ENCODE results near the gene EVA1B.
A peak's percentile ranks its signal among the peaks of the same experiment; 100 is the strongest.

Gene EVA1B

DNA sequence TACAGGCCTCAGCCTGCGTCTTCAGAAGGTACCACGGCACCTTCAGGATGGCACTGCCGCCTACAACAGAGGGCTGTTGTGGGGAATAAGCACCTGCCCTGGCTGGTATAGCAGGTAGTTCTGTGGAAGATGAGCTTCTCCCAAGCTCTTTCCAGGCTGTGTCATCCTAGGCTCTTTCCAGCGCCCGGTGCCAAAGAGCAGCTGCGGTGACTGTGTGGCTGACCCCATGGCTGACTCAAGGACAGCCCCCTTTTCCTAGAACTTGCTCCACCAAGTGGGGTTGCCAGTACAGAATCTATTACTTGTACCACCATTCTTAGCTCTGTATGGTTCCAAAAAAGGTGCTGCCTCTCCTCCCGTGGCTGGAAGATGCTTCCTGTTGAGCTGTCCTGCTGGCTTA is 21.9 kb upstream of the EVA1B start:
- DNase-seq, result no peak

DNA sequence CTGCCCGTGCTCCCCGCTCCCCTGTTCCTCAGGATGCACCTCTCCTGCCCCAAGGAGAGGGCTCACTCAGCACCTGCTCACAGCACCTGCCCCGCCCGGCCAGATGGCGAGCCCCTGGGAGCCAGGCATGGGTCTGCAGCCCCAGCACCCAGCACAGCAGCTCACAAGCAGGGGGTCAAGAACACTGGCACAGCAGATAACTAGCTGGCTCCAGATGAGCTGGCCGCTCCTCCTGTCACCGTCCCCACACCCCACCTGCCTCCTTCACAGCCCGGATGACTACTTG is 20.9 kb upstream of the EVA1B start:
- DNase-seq, result no peak

DNA sequence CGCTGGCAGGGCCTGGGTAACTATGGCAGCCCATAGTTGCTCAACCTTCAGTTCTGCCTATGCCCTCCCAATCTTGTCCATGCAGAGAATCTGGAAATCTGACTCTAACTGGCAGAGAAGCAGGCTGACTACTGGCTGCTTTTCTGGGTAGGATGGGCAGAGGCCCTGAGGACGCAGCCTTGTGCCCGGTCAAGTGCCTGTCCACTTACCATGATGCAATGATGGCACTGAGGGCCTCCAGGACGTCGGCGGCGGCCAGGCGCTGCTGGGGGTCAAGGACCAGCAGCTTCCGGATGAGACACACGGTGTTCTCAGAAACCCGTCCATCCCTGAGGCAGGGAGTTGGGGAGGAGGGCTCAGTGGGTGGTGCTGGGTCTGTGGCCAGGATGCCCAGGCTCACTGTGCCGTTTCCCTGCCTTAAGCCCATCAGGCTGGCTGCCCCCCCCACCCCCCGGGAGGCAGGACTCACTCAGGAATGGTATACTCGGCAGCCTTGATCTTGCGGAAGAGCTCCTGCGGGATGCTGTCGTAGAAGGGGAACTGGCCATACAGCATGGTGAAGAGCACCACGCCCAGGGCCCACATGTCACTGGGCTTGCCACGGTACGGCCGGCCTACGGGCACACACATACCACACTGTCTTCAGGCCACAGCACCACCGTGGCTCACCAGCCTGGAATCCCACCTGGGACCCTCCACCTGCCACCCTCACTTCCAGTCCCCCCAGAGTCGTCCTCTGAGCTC is 20.4 kb upstream of the EVA1B start:
- no peak for DNase-seq

DNA sequence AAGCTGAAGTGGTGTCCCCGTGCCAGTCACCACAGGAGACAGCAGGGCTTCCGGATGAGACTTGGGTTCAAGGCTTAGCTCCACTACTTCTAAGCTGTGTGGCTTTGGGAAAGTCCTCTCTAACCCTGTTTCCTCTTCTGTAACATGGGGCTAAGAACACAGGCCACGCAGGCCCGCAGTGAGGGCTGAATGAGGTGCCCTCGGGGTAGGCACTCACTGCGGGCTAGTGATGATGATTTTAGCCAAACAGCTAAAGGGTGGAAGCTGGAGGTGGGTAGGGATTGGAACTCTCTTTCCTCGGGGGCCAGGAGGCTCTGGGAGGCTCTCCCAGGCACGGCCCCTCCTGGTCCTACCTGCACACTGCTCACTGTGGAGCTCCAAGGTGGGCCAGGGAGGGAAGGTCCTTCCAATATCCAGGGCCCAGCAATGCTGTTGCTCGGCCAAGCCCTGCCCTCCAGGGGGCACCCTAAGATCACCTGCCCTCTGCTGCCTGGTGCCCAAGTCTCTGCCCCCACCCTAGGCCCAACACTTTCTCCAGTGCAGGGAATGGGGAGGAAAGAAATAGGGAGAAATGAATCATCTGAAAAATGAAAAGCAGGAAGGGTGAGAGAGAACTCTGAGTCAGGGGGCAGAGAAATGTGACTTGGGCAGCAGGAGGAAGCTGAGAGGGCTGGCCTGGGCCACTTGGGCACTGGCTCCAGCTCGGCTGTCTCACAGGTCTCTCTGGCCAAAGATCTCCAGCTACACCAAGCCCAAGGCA is 19.2 kb upstream of the EVA1B start:
- DNase-seq, result peak; percentile 63 to 77 (median 71)

DNA sequence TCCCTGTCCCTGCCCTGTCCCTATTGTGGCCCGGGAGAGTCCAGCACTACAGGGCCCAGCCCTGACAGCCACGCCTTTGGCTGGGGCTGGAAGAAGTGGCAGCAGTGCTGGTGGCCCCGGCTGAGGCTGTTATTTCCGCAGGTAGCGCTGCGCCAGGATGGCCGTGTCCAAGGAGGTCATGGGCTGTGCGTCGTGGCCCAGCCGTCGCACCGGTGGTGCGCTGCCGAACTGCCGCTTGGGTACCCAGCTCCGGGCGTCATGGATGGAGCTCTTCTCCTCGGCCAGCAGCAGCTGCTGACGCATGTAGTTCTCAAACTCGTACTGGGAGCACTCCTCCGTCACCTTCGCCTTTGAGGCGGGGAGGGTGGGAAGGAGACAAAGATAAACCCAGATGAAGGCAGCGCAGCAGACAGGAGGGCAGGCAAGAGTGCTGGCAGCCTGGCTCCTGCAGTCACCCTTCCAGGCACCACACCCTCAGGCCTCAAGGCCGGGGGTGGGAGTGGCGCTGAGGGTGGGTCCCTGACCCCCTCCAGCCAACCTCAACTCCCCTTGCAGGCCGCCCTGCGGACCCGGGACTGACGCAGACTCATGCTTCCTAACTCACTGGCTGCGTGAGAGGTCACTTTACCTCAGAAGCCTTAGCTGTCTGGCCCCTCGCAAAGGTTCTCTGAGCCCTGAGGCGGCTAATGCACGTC is 18.3 kb upstream of the EVA1B start:
- DNase-seq, result no peak

DNA sequence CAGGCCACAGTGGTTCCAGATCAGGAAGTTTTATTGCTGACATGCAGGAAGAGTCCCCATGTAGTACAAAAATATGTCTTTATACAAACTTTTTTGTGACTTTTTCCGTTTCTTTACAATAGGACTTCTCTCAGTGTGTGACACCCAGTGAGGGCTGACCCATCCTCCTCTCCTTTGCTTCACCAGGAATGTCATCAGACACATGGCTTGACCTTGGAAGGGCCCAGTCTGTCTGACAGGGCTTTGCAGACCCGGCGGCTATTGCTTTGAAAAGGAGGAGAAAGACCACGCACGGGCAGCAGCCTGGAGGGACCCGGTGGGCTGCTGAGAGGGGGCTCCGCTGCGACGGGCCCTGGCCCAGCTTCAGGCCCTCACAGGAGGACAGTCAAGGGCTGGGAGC is 16.2 kb upstream of the EVA1B start:
- DNase-seq, result no peak

DNA sequence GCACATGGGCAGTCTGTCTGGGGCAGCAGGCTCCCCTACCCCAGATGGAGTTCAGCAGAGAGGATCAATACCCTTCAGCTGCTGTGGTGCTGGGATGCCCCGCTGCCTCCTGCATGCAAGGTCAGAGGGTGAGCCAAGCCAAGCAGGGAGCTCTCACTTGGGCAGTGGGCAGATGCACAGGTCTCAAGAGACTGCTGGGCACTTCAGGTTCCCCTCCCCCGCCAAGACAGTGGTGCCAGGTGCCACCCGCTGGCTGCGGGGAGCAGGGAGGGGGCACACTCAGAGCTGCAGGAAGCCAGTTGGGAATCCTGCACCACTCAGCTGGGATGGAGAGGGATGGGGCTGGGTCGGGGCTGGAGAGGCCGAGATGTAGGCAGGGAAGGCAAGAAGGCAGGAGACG is 15.8 kb upstream of the EVA1B start:
- DNase-seq, result no peak

DNA sequence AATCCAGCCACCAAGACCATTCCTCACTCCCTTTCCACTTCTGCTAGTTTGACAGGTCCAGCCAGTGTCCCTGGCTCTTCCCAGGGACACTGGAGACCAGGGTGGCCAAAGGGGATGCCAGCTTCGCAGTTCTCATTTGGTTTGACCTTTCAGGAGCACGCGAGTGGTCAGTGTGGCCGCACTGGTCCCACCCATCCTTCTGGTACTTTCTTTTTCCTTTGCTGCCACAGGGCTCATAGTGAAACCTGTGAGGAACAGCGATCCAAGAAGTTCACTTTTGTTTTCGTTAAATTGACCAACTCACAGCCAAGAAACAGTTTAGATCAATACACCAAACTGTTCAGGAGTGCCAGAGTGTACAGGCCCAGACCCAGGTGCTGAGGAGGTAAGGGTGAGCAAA is 14.4 kb upstream of the EVA1B start:
- DNase-seq, result no peak

DNA sequence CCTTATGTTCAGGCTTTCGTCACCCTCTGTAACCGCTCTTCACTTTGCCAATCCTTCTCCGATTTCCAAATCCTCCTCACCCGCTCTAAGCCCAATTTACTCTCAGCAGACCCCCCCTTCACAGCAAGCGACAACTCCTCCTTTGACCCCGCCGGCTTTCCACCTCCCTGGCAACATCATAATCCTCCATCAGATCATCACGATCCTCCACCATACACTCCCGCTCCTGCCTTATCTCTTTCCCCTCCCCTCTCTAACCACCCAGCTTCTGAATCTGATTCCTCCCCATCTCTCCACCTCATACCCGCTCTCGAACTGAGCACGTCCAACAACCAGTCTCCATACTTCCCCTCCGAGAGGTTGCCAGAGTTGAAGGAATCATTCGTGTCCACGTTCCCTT is 7.5 kb upstream of the EVA1B start:
- DNase-seq, result no peak

DNA sequence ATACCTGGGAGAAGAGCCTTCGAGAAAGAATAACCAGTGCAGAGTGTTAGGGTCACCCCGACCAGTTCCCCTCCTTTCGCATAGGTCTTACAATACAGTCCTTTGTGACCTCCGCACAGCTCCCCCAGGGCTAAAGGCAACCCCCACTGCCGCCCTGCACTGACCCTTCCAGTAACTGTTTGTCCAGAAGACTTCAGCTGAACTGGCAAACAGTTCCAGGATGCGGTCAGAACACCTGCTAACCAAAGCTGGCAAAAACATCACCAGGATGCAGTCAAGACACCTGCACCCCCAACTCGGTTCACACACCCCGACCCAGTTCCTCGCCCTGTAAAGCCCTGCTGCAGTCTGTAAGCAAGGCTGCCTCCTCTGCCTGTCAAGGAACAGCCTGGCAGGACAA is 6.4 kb upstream of the EVA1B start:
- no peak for DNase-seq

DNA sequence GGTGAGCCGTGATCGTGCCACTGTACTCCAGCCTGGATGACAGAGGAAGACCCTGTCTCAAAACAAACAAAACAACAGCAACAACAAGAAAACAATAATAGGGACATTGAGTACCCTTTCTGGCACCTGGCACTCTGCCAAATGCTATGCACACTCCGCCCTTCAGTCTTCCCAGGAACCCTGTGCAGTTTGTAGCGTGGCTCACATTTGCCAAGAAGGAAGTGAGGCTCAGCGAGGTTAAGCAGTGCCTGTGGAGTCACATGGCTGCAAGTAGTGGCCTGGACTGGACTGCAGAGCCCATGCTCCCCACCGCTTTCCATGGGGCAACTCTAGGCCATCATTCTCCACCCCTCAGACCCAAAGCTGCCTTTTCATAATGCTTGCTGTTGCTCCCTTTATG is 5.3 kb upstream of the EVA1B start:
- peak; percentile 63 to 68 (median 63) for DNase-seq

DNA sequence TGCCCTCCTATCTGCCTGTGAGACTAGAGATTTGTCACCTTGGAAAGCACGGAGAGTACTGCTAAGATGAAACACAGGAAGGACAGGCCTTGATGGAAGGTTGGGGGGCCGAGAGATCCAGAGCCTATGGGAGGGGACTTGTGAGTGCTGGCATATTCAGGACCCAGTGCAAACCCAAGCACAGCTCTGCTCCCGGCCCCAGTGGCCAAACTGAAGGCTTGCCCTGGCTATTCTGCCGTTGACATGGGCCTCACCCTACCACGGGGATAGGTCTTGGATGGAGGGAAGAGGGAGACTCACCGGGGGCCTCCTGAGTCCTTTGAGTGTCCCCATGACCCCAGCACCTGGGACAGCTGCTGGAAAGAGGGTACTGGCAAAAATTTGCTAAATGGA is 4.6 kb upstream of the EVA1B start:
- no peak for DNase-seq

DNA sequence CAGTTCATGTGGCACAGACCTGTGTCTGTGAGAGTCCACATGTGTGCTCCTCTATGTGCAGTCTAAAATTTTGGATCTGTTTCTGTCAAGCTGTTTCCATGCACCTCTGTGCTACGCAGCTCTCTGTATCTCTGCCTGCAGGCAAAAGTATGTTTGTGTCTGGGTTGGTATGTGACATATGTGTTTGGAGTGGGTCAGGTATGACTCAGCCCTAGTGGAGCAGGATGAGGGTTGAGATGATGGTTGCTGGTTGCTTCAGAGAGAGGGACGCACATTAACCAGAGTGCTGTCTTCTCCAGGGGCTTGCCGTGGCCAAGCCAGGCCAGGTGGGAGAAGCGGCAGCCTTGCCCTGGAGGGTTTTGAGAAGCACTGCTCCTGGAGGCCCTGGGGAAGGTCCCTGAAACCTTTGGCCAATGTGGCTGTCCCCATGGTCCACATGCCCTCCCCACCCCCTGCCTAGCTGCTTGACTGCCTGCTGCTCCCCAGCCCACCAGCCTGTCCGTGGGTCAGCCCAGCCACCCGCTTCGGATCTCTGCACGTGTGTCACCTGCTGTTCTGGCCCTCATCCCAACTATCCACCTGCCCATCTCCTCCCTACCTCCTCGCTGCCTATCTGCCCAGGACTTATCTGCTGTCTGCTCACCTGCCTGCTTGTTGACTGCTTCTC is 4.1 kb upstream of the EVA1B start:
- DNase-seq, result no peak

DNA sequence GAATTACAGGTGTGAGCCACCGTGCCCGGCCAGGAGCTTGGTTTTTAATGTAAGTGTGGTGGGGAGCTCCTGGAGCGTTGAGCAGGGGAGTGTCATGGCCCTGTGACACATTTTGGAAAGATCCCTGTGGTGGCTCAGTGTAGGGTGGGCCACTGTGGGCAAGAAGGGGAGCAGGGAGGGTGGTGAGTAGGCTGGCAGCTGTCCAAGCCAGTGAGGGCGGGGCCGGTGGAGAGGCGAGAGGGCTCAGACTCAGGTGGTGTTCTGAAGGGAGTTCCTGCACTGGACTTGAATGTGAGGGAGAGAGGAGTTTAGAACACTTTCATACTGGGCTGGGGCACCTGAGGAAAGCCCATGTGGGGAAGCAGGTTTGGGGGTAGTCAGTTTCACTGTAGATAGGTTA is 3.1 kb upstream of the EVA1B start:
- DNase-seq, result no peak

DNA sequence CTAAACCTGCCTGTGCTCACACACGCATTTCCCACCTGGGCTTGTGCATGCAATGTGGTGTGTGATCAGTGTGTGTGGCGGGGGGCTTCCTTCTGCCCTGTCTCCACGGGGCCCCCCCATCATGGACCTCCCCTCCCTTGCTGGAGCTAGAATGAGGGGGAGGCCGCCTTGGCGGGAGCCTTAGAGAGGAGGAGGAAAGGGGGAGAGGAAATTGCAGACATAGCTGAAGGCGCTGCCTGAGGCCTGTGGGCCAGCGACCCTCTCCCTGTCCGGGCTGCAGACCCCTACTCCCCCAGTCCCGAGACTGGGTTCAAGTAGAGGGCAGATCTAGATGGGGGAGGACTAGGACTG is 883 bp upstream of the EVA1B start:
- no peak for DNase-seq

DNA sequence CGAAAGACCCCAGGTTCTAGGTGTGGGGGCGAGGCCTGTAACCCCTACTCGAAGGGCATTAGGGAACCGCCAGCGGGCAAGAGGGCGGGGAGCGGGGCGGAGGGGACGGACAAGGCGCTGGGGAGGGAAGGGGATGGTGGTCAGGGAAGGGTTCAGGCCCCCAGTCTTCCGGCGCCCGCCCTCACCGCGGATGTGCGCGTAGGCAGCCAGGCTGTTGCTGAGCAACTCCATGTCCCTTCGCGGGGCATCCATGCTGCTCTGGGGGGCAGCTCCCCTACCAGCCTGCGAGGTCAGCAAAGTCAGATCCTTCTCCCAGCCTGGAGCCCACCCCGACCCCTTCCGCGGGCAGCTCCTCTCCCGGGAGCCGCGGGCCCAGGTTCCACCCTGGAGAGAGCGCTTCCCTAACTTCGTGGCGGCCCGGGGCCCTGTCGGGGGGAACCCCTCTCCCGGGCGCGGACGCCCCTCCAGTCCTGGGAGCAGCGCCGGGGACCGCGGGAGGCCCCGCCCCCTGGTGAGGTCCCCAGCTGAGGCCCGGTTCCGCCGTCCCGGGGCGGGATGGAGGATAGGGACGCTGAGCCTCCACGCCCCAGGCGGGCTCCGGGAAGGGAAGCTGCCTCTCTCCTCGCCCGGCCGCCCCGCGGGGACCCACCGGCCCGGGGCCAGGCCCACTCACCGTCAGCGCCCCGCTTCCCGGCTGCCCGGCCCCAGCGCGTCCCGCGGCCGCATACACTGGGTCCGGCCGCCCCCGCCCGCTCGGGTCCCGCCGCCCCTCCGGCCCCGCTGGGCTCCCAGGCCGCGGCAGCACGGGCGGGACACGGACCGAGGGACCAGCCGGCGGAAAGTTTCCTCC is 434 bp downstream of the EVA1B start:
- DNase-seq, result peak; percentile 38 to 69 (median 48)

DNA sequence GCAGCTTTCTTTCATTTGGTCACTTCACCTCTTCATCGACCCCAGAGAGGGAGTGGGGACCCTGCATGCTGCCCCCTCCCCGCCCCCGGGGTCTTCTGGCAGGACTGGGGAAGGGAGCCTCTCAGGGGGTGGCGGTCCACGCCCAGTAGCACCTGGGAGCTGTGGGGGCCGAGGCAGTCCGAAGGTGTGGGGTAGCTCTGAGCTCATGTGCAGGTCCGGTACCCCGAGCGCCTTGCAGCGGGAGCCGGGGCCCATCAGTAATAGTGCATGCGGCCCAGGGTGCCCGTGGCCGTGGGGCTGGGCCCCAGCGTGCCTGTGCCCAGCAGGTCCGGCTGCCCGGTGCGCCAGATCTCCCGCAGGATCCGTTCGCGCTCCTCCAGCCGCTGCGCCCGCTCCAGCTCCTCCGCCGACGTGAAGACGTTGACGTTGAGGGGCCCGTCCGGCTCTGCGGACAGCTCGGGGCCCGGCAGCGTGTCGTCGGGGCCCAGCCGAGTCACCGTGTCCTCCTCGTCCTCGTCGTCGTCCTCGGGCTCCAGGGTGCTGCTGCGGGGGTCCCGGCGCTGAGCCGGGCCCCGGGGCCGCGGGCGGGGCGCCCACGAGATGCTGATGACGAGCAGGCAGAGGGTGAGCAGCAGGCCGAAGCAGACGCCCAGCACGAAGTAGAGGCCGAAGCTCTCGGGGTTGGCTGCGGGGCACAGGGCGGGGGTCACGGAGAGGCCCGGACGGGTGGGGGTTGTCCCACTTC is 1.2 kb downstream of the EVA1B start:
- DNase-seq, result peak in 1 of 3 donors; percentile 22

DNA sequence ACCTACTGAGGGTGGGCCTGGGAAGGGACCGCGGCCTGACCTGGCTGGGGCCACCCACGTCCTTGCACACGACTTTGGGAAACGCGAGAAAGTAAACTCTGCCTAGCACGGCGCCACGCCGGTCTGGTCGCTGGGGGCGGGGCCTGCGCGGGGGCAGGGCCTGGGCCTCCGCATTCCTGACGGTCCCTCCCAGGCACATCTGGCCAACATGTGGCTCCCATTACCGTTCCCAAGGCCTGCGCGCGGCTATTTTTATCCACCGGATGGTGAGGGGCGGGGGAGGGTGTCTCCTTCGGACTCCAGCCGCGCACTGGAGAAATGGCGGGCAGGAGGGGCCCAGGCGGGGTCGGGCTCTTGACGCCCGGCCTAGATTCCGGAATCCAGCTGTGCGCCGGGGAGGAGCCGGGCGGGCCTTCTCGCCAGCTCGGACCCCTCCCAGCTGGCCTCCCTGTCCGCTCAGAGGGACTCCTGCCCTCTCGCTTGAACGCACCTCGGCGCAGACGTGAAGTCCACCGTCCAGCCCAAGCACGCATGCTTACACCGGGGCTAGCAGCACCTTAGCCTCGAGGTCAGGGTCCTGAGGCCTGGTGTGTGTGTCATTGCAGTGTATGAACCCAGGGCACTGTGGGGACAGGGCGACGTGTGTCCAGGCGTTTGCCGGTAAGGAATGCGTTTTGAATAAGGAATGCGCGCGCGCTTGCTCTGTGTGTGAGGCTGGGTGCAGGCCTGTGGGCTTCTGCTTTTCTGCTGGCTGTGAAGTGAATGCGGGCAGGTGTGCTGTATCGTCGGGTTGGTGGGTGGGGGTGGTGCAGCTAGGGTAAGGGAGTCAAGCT is 2.1 kb downstream of the EVA1B start:
- DNase-seq, result peak in 2 of 3 donors; percentile 47 to 63

DNA sequence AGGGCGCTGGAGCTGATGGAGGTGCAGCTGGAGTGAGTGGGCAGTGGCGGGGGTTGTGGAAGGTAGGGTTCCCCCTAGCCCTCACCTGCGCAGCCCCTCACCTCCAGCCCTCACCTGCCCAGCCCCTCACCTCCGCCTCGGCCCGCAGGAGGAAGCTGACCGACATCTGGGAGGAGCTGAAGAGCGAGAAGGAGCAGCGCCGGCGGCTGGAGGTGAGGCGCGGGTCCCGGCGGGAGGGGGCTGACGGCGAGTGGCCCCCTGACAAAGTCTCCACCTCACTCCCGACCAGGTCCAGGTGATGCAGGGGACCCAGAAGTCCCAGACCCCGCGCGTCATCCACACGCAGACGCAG is 2.7 kb downstream of the EVA1B start:
- no peak for DNase-seq

DNA sequence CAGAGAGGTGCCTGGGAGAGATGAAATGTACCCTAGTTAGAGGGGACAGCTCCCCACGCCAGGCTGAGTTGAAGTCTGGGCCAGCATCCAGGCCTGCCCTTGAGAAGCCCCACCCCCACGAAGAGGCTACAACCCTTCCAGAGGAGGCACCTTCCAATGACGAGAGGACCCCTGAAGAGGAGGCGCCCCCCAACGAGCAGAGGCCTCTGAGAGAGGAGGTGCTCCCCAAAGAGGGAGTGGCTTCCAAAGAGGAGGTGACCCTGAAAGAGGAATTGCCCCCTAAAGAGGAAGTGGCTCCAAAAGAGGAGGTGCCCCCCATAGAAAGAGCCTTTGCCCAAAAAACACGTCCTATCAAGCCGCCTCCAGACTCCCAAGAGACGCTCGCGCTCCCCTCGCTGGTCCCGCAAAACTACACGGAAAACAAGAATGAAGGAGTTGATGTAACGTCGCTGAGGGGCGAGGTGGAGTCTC is 3.1 kb downstream of the EVA1B start:
- peak in 2 of 3 donors; percentile 28 to 30 for DNase-seq

DNA sequence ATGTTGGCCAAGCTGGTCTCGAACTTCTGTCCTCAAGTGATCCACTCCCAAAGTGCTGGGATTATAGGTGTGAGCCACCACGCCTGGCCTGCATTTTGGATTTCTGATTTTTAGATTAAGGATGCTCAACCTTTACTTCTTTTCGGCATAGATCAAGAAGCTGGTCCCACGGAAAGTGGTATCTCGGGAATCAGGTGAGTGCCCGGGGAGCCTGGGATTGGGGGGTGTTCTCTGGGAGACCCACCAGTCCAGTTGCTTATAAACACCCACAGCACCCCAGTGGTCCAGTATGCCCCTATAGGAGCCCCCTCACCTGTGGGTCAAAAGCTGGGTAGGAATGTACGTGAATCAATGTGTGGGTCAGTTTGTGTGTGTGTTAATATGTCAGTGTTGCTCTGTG is 14.0 kb downstream of the EVA1B start:
- no peak for DNase-seq

Measured in suppressor macrophage treated with lipopolysaccharide for 1 hour (primary cell).